HG03135 (cell line): ENCODE results near the gene CFAP74.
"Not testable (repeated sequence)": the region's sequence is repeated elsewhere in the genome, so short reads cannot be mapped to it uniquely, and the experiment has no call there.

ENCODE experiments used
- ATAC-seq: cut with Tn5 transposase; IDR thresholded peaks from one replicate; pipeline ENCODE4 v1.9.1; 2021; ENCODE audit warnings: mild to moderate bottlenecking, moderate library complexity; ENCODE audit not compliant: unreplicated experiment

CFAP74 gene

GRCh38 chr1:1954015-1954414 lies 49.6 kb downstream of the CFAP74 start:
- ATAC-seq: no peak

DNA sequence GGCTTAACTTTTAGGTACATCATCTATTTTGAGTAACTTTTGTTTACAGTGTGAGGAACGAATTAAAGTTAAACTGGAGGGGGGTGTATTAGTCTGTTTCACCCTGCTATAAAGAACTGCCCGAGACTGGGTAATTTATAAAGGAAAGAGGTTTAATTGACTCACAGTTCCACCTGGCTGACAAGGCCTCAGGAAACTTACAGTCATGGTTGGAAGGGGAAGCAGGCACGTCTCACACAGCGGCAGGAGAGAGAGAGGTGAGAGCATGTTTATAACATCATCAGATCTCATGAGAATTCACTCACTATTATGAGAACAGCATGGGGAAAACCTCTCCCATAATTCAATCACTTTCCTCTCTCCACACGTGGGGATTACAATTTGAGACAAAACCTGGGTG lies 52.6 kb downstream of the CFAP74 start:
- no peak for ATAC-seq

GRCh38 chr1:1948783-1949182 lies 54.8 kb downstream of the CFAP74 start:
- ATAC-seq: no peak

- no peak for ATAC-seq
Observed at GRCh38 chr1:1947493-1947892, 56.1 kb downstream of the CFAP74 start.

DNA sequence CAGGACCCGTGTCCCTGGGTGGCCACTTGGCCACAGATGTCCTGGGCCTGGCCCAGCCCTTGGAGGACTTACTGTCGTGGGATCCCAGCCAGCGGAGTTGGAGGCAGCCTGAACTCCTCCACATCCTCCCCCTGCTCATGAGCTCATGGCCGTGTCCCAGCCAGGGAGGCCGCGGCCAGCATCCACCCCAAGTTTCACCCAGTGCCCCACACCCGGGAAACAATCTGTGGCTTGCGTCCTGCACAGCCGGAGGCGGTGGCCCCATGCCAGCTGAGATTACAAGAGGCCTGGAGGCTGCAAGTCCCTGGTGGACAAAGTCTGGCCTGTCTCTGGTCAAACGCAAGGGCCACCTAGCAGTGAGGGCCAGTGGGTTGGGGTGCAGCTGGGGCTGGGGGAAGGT lies 57.0 kb downstream of the CFAP74 start:
- ATAC-seq: no peak

DNA sequence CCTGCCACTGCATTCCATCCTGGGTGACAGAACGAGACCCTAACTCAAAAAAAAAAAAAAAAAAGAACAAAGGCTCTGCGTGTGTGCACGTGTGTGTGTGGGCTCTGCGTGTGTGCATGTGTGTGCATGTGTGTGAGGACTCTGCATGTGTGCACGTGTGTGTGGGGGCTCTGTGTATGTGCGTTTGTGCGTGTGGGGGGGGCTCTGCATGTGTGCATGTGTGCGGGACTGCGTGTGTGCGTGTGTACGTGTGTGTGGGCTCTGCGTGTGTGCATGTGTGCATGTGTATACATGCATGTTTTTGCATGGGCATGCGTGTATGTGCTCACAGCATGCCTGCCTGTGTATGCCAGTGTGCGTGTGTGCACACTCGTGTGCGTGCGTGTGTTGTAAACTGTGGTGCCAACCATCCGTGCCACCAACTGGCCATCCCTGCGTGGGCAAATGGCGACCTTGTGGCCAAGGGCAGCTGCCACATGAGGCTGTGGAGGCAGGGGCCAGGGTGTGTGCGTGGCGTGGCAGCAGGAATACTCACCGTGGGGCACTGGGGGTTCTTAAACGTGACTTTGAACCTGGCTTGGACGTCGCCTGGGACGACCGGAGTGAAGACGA lies 57.7 kb downstream of the CFAP74 start:
- ATAC-seq: no peak

DNA sequence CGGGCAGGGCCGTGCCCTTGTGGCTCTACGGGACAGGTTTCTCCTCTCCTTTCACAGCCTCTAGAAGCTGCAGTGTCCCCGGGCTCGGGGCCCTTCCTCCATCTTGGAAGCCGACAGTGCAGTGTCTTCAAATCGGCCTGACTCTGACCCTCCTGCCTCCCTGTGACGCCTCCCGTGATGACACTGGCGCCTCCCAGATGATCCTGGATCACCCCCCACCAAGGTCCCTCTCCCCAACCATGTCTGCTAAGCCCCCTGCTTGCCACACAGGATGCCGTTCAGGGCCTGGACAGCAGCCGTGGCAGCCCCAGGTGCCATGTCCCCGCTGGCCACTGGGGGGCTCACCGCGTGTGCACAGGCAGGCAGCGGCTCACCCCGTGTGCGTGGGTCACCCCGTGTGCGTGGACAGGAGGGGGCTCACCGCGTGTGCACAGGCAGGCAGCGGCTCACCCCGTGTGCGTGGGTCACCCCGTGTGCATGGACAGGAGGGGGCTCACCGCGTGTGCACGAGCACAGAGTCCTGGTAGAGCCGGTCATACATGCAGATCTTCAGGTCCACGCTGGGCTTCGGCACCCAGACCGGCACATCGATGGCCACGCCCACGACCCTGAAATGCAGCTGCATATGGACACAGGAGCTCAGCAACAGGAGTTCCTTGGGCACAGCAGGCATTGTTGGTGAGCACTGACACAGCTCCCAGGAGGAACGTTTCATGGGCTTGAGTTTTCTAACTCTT lies 59.6 kb downstream of the CFAP74 start:
- no peak for ATAC-seq

GRCh38 chr1:1942753-1943656 lies 60.6 kb downstream of the CFAP74 start:
- ATAC-seq: no peak

DNA sequence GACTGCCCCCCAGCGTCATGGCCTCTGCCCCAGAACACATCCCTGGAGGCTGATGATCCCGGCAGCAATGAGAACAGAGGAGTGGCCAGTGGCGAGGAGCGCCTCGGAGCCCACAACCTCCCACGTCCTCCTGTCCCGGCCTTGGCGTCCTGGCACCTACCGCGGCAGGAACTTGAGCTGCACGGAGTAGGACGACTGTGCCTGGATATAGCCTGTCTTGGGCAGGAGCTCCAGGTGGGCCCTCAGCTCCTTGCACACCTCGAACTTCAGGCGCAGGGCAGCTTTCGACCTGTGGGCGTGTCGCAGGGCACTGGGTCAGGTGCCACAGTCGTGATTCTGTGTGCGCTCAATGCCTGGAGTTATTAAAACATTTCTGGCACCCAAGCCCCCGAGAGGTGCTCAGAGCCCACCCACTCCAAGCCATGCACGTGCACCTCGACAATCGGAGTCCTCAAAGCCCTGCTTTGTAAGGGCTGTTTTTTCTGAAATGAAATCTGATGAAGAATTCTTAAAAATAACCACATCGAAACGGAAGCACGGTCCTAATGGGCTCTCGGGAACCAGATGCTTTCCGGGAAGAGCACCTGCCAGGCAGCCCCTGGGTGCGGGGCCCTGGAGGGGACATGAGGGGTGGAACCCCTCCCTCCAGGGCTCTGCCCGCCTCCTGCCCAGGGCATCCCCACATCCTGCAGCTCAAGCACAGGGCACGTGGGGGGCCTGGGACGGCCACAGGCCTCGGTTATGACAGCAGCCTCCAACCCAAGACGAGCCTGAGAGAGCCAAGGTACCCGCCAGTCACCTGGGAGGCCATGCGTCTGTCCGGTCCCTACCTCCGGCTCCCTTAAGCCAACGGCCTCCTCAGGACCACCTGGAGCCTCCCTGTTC lies 61.5 kb downstream of the CFAP74 start:
- no peak for ATAC-seq

- no peak for ATAC-seq
Observed at GRCh38 chr1:1941211-1941841, 62.3 kb downstream of the CFAP74 start.

DNA sequence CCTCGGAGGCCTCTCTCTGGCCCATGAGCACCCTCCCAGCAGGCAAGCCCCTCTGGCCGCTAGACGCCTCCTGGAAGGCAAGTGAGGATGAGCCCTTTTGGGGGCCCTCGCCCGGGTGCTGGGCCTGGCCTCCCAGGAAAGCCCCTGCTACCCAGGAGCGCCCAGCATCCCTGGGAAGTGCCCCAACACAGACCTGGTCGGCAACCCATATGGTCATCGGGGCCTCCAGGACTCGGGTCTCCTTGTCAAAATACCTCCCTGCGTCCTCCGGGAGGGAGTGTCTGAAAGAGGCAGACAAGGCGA lies 63.5 kb downstream of the CFAP74 start:
- no peak for ATAC-seq

DNA sequence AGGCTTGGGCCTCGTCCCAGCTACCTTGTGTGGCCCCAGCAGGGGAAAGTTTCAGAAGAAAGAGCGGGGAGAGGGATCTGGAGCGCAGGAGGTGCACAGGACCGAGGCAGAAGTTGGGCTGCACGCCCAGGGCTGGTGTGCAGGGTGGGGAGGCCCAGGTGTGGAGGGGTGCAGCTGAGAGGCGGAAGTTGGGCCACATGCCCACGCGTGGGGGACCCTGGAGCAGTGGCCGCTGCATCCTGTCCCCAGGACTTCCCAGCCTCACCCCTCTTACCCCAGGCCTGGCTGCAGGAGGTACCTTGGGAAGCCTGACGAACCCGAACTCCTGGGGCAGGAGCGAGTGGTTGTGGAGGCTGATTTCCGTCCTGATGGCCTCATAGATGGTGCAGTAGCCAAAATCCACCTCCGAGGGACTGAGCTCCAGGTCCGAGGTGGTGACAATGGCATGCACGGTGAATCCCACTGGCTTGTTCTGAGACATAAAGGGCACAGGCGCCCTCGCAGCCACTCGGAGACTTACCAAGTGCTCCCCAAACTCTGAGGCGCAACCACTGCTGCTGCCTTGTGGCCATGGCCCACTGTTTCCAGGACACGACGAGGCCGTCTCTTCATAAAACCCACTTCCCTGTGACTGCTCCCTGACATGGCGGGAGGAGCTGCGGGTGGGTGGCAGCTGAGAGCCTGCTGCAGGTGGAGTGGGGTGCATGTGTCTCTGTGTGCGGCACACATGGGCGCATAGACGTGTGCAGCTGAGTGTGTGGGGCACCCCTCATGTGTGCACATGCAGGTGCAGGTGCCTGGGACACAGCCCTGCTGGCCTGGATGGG lies 64.1 kb downstream of the CFAP74 start:
- ATAC-seq: no peak

- no peak for ATAC-seq
Observed at GRCh38 chr1:1938613-1939295, 64.8 kb downstream of the CFAP74 start.

- no peak for ATAC-seq
Observed at GRCh38 chr1:1938276-1938573, 65.4 kb downstream of the CFAP74 start.

- ATAC-seq: no peak
Observed at GRCh38 chr1:1937549-1938275, 65.9 kb downstream of the CFAP74 start.

DNA sequence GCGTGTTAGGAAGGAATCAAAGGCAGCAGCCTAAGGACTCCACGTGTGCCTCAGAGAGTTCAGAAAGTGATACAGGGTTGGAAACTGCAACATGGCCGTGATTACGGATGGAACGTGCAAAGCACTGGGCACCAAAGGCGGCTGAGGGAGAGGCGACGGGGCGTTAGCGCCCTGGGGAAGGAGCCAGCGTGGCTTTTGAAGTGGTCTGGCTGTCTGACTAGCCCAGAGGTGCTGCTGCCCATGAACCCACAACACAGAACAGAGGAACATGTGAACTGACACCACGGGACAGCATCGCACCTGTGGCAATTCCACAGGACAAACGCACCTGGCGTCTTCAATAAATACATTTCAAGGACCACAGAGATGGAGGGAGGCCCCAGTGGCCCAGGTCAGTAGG lies 66.5 kb downstream of the CFAP74 start:
- no peak for ATAC-seq

GRCh38 chr1:1934848-1935247 lies 68.7 kb downstream of the CFAP74 start:
- not testable (repeated sequence) for ATAC-seq
